GM12874 (cell line): Measurements from ENCODE around the gene LYPD3.

ENCODE experiments used
- CTCF ChIP-seq: IDR thresholded peaks from 2 replicates; pipeline ENCODE4 v1.5.1; 2011; ENCODE audit warnings: low read depth, mild to moderate bottlenecking, control low read depth, low read length, moderate library complexity; ENCODE audit not compliant: insufficient read depth

The LYPD3 gene

GRCh38 chr19:43478323-43478722, 12.9 kb upstream of the LYPD3 start:
- no peak for TF ChIP-seq CTCF

GRCh38 chr19:43476606-43477005, 11.2 kb upstream of the LYPD3 start:
- no peak for TF ChIP-seq CTCF

GRCh38 chr19:43474986-43475705, 9.7 kb upstream of the LYPD3 start:
- TF ChIP-seq CTCF, result no peak

- no peak for TF ChIP-seq CTCF
Observed at GRCh38 chr19:43474487-43474886, 9.1 kb upstream of the LYPD3 start.

GRCh38 chr19:43471091-43471490, 5.7 kb upstream of the LYPD3 start:
- TF ChIP-seq CTCF, result no peak

GRCh38 chr19:43470288-43470687, 4.9 kb upstream of the LYPD3 start:
- TF ChIP-seq CTCF, result no peak

GRCh38 chr19:43469160-43469480, 3.7 kb upstream of the LYPD3 start:
- no peak for TF ChIP-seq CTCF
